ENCODE results near the gene MAPK1. TPM values are rescaled to one million over a fixed set of nuclear protein-coding genes. Genes with fewer than 3 reads are reported as not detected.
"Not testable (repeated sequence)": the region's sequence is repeated elsewhere in the genome, so short reads cannot be mapped to it uniquely, and the experiment has no call there.

Gene MAPK1
- total RNA-seq, 6 experiments from 2014 or later = 140 to 178 (median 160) TPM

GRCh38 chr22:21818487-21819182, 48.8 kb downstream of the MAPK1 start:
- Mint-ChIP-seq H3K27me3 (ENCODE audit: insufficient read depth) (no peaks in the 10 kb centered on the region; the same call in 1 of the 2 replicates), H3K27ac (peak overlapping the region; percentile 99)
- TF ChIP-seq, protein P1, sequence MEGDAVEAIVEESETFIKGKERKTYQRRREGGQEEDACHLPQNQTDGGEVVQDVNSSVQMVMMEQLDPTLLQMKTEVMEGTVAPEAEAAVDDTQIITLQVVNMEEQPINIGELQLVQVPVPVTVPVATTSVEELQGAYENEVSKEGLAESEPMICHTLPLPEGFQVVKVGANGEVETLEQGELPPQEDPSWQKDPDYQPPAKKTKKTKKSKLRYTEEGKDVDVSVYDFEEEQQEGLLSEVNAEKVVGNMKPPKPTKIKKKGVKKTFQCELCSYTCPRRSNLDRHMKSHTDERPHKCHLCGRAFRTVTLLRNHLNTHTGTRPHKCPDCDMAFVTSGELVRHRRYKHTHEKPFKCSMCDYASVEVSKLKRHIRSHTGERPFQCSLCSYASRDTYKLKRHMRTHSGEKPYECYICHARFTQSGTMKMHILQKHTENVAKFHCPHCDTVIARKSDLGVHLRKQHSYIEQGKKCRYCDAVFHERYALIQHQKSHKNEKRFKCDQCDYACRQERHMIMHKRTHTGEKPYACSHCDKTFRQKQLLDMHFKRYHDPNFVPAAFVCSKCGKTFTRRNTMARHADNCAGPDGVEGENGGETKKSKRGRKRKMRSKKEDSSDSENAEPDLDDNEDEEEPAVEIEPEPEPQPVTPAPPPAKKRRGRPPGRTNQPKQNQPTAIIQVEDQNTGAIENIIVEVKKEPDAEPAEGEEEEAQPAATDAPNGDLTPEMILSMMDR (IDR thresholded peaks at IDR 0.05) = no peak

GRCh38 chr22:21817497-21817853, 50.0 kb downstream of the MAPK1 start:
- peak overlapping the region; percentile 99 for H3K27ac Mint-ChIP-seq
- peaks cover 48% of the 10 kb centered on the region for H3K4me1 Mint-ChIP-seq (ENCODE audit: low read depth)
- H3K9me3 Mint-ChIP-seq; DNase-seq; H3K36me3 Mint-ChIP-seq (ENCODE audit: low read depth); H3K27me3 Mint-ChIP-seq (ENCODE audit: insufficient read depth): not testable (repeated sequence)
- H3K4me3 Mint-ChIP-seq = peak overlapping the region; percentile 80

More at GRCh38 chr22:21818487-21819182, 48.8 kb downstream of the MAPK1 start:
- Mint-ChIP-seq H3K9me3 (no peaks in the 10 kb centered on the region), H3K4me3 (no peak overlapping the region), H3K4me1 (ENCODE audit: low read depth) (peaks cover 57% of the 10 kb centered on the region), H3K36me3 (ENCODE audit: low read depth) (no peaks in the 10 kb centered on the region)
- DNase-seq = no peak

GRCh38 chr22:21816787-21817496, 50.5 kb downstream of the MAPK1 start:
- Mint-ChIP-seq H3K27me3 (ENCODE audit: insufficient read depth) (no peaks in the 10 kb centered on the region; the same call in 1 of the 2 replicates), H3K36me3 (ENCODE audit: low read depth) (no peaks in the 10 kb centered on the region; the same call in 1 of the 2 replicates), H3K27ac (peak overlapping the region; percentile 99), H3K4me3 (peak overlapping the region; percentile 80), H3K9me3 (0 out of 2 replicates have a peak, but pooled peaks cover under 1% of the 10 kb centered on the region), H3K4me1 (ENCODE audit: low read depth) (peaks cover 48% of the 10 kb centered on the region)
- TF ChIP-seq, protein P1 (IDR thresholded peaks at IDR 0.05) = no peak
- peak; percentile 94 for DNase-seq

- Mint-ChIP-seq H3K9me3 (0 out of 2 replicates have a peak, but pooled peaks cover 5% of the 10 kb centered on the region), H3K36me3 (ENCODE audit: low read depth) (no peaks in the 10 kb centered on the region; the same call in 1 of the 2 replicates), H3K4me1 (ENCODE audit: low read depth) (peaks cover 48% of the 10 kb centered on the region), H3K27ac (peak overlapping the region; percentile 99), H3K27me3 (ENCODE audit: insufficient read depth) (no peaks in the 10 kb centered on the region; the same call in 1 of the 2 replicates), H3K4me3 (peak overlapping the region; percentile 80)
- no peak for DNase-seq
- TF ChIP-seq, protein P1 (IDR thresholded peaks at IDR 0.05) = no peak
Observed at GRCh38 chr22:21816472-21816786, 51.0 kb downstream of the MAPK1 start.

DNA sequence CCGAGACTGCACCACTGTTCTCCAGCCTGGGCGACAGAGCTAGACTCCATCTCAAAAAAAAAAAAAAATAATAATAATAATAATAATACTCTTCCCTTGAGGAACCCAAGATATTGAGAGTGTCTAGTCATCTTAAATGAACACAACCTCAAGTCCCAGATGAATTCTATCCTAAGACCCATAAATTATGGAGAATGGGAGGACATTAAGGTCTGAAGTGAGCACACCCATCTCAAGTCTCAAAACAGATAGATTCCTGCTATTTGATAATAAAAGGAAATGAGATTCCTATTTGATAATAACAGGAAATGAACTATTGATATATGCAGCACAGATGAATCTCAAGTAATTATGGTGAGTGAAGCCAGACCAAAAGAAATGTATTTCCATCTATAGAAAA, 51.5 kb downstream of the MAPK1 start:
- Mint-ChIP-seq H3K4me1 (ENCODE audit: low read depth) (peaks cover 51% of the 10 kb centered on the region), H3K27me3 (ENCODE audit: insufficient read depth) (no peaks in the 10 kb centered on the region; the same call in 1 of the 2 replicates), H3K4me3 (peak overlapping the region; percentile 80), H3K36me3 (ENCODE audit: low read depth) (peaks cover 2% of the 10 kb centered on the region), H3K27ac (peak overlapping the region; percentile 99), H3K9me3 (0 out of 2 replicates have a peak, but pooled peaks cover 5% of the 10 kb centered on the region)
- TF ChIP-seq, protein P1 (IDR thresholded peaks at IDR 0.05) = no peak
- DNase-seq = no peak

- TF ChIP-seq, protein P1 (IDR thresholded peaks at IDR 0.05) = no peak
- DNase-seq = no peak
- peaks cover 55% of the 10 kb centered on the region for H3K4me1 Mint-ChIP-seq (ENCODE audit: low read depth)
- H3K36me3 Mint-ChIP-seq (ENCODE audit: low read depth) = peaks cover 6% of the 10 kb centered on the region
- H3K27ac Mint-ChIP-seq = peak overlapping the region; percentile 99
- no peaks in the 10 kb centered on the region; the same call in 1 of the 2 replicates for H3K27me3 Mint-ChIP-seq (ENCODE audit: insufficient read depth)
- H3K4me3 Mint-ChIP-seq = no peak overlapping the region
- H3K9me3 Mint-ChIP-seq = 0 out of 2 replicates have a peak, but pooled peaks cover 5% of the 10 kb centered on the region
Observed at GRCh38 chr22:21815357-21815756, 52.1 kb downstream of the MAPK1 start.
